DMS153 (cell line): ENCODE measurements around the gene KLF5.
A peak's percentile ranks its signal among the peaks of the same experiment; 100 is the strongest.
"Not testable (repeated sequence)": the region's sequence is repeated elsewhere in the genome, so short reads cannot be mapped to it uniquely, and the experiment has no call there.

ENCODE experiments used
- DNase-seq: peaks from one replicate; lab custom pipeline; 2025; lab: John Stamatoyannopoulos, UW

The KLF5 gene

DNA sequence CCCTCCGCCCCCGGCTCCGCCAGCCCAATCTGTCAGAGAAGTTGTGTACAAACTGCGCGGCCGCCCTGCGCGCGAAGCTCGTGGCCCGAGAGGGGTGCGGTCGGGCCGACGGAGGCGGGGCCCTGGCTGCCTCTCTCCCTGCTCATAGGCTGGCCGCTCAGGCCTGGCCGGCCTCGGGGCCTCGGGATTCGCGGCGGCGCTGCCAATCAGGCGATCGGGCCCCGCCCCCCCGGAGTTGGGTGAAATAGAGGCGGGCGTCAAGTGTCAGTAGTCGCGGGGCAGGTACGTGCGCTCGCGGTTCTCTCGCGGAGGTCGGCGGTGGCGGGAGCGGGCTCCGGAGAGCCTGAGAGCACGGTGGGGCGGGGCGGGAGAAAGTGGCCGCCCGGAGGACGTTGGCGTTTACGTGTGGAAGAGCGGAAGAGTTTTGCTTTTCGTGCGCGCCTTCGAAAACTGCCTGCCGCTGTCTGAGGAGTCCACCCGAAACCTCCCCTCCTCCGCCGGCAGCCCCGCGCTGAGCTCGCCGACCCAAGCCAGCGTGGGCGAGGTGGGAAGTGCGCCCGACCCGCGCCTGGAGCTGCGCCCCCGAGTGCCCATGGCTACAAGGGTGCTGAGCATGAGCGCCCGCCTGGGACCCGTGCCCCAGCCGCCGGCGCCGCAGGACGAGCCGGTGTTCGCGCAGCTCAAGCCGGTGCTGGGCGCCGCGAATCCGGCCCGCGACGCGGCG lies at the start of gene KLF5:
Gene KLF5, plus strand, starts transcription at position 270 of the 724 bp plus-strand sequence. Its CDS starts 323 bp downstream, at position 593.
- peak; percentile 94 for DNase-seq

DNA sequence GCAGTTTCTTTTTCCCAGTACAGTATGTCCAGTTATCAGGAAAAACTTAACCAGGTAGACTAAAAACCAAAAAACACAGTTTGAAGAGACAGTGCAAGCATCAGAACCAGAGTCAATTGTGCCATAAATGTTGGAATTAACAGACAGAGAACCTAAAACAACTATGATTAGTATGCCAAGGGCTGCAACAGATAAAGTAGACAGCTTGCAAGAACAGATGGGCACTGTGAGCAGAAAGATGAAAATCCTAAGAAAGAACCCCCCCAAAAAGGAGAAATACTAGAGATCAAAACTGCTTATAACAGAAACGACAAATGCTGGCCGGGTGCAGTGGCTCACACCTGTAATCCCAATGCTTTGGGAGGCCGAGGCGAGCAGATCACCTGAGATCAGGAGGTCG lies 47.1 kb upstream of the KLF5 start:
- no peak for DNase-seq

DNA sequence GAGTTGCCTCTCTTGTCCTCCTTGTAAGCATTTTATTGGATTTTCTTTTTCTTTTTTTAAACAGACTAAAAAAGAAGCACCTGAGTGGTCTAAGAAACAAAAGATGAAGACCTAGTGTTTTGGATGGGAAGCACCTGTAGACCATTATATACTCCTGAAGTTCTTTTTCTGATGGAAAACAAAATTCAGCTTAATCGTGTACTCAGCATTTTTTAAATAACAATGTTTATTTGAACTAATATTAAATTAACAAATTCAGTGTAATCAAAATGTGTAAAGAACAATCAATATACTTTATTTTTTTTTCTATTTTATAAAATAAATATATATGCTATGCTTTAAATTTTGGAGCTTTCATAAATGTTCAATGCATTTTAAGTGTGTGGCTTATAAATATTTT lies 43.0 kb upstream of the KLF5 start:
- DNase-seq = no peak

DNA sequence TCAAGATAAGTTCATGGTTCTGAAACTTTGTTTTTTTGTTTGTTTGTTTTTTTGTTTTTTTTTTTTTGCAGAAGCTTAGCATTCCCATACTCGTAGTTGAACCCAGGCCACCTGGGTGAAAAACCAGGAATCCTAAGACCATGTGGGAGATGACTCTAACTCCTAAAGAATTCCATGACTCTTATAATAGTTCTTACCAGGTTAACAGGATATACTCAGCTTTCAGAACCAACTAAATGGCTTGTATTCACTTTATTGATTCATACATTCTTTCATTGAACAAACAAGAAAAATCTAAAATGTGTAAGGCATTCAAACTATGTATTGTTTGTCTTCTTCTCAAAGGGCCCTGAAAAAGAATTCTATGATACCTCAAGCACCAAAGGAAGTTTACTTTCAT lies 40.5 kb upstream of the KLF5 start:
- DNase-seq = no peak

DNA sequence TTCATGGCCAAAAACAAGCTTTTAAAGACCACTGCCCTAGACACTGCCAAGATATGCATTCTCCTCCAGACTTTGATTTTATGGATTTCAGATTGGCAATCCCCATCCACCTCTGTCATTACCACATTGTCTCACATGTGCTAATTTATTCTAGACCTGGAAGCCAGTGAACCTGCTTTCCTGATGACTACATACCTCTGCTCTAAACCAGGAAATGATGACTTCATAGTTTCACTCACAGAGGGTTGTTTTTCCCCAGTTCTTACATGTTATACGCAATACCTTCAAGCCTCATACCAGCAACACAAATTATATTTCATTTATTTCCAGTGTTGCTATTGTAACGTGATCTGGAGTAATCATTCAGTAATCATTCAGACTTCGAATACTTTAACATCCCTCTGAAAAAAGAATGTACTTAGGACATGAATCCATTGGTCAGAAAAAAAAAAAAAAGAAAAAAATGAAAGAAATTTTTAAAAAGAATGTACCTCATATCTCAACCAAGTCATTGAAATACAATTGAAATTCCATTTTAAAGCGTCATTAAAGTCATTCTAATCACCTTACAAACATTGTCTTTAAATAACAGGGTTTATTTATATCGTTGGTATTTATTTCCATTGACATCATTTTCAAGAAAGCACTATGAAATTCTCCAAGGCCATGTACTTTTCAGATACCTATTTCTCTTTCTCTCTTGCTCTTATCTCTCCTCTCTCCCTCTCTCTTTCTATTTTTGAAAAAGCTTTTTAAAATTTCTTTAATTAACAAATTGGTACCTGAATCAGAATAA lies 33.4 kb upstream of the KLF5 start:
- no peak for DNase-seq

DNA sequence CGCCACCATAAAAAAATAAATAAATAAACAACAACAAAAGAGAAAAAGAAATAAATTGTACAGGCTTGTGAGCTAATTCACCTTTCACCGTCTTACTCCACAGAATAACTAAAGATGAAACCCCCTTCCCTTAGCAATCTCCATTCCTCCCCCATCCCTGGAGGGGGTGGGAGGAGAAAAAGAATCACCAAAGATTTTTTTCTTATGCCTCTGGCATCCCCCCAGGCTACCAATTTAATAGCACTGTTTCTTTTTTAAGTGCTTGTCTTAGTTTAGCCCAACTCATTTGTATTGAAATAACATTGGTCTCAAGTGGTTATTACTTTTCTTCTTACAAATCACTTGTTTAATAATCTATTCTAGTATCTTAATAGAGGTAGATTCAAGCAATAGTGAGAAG lies 23.9 kb upstream of the KLF5 start:
- no peak for DNase-seq

DNA sequence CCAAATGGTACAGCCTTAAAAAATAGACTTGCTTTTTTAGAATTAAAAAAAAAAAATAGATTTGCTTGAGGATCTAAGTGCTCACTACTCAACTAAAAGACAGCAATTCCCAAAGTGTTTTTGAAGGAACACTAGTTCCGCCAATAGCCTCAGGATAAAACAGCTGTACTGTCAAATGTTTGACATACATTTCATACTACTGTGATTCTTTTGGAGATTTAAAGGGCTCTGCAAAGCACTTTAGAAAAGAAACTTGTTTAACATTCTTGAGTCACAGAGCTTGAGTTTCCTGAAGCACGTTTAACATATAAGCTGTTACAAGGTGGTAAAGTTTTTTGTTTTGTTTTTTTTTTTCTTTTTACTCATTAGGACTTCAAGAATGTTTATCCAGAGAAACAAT lies 23.1 kb upstream of the KLF5 start:
- DNase-seq = no peak

DNA sequence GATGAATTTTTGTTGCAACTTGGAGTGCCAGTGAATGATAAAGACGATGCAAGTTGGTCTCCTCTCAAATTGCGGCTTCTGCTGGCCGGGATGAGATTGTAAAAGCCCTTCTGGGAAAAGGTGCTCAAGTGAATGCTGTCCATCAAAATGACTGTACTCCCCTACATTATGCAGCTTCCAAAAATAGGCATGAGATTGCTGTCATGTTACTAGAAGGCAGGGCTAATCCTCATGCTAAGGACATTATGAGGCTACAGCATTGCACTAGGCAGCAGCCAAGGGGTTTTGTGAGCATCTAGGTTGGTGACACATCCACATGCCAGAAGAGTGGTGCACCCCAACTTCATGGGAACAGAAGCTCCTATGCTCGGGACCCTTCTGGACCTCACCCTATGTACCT lies 22.2 kb upstream of the KLF5 start:
- DNase-seq = no peak

DNA sequence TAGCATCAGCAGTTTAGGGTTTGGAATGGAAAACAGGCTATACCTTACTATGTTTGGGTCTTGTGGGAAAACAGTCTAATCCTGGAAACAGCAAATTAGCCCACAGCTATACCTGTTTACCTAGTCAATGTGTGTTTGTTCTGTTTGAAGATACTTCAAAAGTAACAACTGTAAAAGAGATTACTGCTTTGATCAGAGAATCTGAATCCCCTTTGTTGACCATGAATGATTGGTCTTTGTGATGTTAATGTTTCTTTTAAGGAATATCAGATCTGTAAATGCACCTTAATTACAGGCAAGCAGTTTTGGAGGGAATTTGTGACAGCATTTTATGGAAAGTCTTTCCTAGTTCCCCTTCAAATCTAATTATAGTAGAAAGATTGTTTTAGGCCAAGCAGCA lies 20.7 kb upstream of the KLF5 start:
- no peak for DNase-seq

DNA sequence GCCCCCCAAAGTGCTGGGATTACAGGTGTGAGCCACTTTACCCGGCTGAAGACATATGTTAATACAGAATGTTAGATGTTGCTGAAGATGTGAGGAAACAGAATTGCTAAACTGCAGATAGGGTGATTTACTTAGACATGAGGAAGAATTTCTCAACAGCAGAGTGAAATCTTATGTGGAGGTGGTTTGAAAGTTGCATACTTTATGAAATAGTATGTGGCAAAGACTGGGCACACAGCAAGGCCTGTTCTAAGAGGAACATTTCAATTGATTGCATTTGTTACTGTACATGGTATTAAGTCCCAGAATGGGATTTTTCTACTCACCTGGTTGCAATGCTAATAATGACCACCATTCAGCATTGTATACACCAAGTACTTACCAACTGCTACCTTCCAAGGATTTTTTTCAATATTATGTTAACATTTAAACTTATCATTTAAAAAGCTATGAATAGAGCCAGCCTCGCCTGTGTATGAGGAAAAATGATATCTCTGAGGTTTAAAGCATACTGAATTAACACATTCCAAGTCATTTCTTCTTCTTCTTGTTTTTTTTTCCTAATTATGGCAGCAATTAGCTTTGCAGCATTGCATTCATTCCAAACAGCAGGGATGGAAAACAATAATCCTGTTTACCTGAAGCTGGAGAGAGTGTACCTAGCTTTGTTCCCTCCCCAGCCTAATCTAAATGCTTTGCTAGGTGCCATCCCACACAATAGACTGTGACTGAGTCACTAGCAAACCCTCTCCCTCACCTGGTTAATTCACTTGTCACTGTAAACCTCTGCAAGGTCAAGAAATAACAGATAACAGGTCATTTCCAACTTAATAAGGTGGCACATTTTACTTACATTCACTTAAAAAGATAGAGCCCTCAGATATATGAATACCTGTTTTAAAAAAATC lies 19.4 kb upstream of the KLF5 start:
- no peak for DNase-seq

DNA sequence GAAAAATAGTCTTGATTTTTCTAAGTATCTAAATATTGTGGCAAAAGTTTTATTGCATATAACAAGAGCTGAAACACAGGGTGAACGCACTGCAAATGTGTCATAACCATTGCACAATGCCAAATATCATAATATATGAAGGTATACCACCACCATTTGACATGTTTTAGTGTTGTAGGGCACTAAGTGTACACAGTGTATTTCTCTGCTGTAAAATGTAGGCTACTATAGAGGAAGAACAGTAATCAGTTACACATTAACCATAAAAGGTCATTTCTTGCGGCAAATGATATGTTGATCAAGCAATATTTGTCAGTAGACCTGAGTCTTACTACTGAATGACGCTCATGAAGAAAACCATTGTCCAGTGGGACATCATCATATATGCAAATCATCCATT lies 18.3 kb upstream of the KLF5 start:
- no peak for DNase-seq

DNA sequence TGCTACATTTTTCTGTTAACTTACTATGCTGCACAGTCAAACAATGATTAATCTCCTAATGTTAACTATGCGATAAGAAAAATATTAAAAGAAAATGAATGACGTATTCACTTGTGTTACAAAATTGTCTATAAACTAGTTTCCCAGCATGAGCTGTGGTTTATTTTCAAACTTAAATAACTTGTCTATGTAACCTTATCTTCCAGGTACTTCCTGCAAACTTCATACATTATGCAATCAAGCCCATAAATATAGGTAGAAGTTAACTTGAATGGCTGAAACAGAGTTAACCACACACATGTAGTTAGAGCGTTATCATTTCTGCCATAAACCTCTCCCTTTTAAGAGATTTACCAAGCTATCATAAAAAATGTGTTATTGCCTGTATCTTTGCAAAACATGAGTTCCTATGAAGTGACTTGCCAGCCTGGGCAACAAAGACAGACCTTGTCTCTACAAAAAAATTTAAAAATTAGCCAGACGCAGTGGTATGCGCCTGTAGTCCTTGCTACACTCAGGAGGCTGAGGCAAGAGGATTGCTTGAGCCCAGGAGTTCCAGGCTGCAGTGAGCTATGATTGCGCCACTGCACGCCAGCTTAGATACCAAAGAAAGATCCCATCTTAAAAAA lies 17.7 kb upstream of the KLF5 start:
- DNase-seq = no peak

DNA sequence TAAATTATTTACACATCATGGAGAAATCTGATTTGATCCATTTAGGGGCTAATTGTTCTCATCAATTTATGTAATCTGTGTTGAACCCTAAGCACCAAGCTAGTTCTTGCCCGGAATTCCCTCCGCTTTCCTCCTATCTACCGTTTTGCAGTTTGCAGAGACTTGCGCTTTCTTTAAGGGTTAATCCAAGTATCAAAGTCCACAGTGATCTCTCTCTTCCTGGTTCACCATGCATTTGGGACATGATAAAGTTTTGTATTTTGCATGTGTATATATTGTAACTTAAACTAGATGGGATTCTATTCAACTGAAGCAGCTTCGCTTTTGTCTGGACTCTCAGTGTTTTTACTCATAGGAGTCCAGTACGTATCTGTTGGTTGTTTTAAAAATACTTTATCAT lies 13.8 kb upstream of the KLF5 start:
- no peak for DNase-seq

DNA sequence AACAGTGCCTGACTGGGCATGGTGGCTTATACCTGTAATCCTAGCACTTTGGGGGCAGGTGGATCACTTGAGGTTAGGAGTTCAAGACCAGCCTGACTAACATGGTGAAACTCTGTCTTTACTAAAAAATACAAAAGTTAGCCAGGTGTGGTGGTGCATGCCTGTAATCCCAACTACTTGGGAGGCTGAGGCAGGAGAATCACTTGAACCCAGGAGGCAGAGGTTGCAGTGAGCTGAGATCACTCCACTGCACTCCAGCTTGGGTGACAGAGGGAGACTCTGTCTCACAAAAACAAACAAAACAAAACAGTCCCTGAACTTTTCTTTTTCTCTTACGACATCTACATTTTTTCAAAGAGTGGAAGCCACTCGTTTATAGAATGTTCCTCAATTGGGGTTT lies 10.2 kb upstream of the KLF5 start:
- DNase-seq = not testable (repeated sequence)

DNA sequence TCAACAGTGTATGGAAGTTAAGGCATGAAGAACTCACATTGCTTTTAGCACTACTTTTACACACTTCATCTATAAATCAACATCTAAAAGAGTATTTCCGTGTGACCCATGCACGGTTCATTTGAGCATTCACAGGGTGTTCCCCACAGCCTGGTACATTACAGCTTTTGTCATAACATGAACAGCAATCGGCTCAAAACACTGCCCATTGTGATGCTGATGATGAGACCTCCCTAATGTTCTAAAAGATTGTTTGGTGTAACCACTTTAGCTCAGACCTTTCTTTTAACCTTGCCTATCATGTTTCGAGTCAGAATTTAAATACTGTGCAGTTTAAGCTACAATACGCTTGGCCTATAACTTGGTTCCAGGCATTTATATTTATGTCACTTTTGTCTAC lies 4.1 kb upstream of the KLF5 start:
- no peak for DNase-seq

DNA sequence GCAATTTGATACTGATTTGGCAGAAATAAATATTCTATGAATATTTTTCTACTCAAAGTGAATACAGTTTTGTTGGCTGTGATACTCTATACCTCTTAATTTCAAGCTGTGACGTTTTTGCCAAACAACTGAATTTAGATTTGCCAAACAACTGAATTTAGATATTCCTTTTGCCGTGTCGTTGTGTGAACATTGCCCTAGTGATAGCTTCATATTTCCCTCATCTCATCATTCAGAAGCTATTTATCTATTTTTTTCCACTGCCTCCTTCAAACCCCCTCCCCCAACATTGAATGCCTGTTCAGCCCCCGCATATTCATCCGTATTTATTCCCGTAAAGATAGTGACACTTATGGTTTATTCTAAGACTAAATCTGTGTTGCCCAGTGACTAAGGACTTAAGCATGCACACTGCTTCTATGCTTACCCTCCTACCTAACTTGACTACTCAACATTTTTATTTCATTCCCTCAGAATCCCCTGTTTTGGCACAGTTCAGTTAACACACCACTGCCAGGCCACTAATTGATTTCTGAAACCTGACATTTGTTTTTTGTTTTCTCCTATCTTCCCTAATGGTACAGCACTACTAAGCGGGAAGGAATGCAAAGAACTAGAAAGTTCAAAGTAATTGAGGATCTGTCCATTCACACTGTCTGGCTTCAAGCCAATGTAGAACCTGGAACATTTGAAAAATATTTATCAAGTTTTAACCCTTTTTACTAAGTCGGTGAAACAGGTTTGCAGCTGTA lies 2.8 kb upstream of the KLF5 start:
- no peak for DNase-seq

DNA sequence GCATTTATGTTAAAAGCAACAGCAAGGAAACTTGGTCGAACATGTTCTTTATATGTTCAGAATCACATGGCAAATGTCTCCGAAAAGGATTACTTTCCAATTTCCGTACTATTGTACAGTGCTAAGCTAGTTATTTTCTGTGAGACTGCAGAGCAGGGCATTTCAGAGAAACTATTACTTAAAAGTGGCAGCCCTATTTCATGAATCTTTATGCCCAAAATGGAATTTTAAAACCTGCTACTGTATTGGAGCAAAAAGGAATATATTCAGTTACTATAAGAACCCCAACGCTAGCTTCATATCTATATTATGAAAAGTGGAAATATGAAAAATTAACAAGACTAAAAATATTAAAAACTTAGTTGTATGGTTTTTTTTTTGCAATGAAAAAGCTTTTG lies 2.2 kb upstream of the KLF5 start:
- DNase-seq = no peak

DNA sequence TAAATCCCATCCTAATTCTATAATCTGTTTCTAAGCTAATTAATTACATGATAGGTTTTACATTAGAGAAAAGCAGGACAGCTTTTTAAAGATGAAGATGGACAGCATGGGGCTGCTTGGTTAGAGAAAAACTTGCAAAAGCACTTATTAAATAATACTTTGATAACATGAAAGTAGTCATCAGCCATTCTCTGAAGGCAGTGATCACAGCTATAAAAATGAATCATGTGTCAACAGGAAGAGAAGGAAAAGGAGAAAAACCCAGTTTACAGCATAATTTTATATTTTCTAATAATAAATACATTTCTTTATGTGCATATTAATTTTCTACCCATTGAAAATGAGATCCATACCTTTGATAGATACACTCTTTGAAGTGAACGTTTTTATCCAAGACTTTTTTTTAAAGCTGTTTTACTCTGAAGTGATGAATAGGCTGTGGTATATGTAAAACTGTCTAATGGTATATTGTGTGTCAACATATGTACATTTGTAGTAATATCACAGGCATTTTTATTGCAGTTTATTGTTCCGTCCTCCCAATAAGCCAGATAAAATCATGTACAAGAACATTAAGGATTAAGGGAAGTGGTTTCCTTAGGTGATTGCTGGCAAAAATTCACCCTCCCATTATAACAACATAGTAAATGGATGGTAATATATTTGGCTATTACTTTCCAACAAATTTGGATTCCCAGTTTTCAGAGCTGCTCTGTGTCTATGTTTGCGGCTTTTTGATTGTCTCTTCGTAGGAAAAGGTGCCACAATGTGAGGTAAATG lies 1.3 kb upstream of the KLF5 start:
- DNase-seq = no peak

DNA sequence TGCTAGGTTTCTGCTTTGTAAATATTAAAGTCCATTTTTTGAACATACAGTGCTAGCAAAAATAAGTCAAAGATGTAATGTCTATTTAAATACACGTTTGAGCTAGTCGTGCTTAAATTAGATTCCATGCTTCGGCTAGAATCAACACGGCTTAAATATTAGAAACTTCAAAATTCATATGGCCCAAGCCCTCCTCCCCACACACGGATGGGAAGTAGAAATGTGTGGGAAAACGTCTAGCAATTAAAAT lies 816 bp upstream of the KLF5 start:
- DNase-seq = no peak

DNA sequence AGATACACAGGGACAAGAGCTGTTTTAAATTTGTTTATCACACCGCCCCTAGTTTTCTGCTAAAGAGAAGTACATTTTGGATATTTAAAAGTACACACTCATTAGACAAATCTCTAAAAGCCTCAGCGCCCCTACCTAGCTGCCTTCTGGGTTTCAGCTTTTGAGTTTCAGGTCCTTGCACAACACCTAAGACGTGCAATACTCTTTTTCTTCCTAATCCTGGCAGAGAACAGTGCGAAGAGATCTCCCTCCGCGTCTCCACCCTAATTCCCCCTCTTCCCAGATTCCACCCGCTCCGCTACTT lies 421 bp upstream of the KLF5 start:
- no peak for DNase-seq
